ENCODE measurements around the gene GREB1L.

The GREB1L gene

DNA sequence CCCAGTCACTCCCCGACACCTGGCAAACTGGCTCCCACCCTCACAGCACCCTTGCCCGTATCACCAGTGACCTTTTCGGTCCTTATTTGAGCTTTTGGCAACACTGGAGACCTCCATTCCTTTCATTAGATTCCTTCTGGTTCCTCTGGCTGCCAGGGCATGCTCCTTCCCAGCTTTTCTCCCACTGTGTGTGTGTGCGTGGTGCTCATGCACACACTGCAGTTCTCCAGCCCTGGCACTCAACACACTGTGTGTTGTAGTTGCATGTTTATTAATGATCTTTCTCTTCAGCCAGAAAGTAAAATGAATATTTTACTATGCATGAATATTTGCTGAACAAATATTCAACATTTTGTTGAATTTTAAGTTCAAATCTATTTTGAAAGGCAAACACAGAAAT, 219.4 kb downstream of the GREB1L start:
- Histone ChIP-seq H3K27me3 (ENCODE audit: insufficient read depth, low read depth, severe bottlenecking) (no peaks in the 10 kb centered on the region), H3K27ac (no peak overlapping the region), H3K36me3 (no peaks in the 10 kb centered on the region), H3K9me3 (ENCODE audit: severe bottlenecking) (no peaks in the 10 kb centered on the region), H3K4me3 (ENCODE audit: low read depth, low read length) (no peak overlapping the region)
- TF ChIP-seq, protein P1, sequence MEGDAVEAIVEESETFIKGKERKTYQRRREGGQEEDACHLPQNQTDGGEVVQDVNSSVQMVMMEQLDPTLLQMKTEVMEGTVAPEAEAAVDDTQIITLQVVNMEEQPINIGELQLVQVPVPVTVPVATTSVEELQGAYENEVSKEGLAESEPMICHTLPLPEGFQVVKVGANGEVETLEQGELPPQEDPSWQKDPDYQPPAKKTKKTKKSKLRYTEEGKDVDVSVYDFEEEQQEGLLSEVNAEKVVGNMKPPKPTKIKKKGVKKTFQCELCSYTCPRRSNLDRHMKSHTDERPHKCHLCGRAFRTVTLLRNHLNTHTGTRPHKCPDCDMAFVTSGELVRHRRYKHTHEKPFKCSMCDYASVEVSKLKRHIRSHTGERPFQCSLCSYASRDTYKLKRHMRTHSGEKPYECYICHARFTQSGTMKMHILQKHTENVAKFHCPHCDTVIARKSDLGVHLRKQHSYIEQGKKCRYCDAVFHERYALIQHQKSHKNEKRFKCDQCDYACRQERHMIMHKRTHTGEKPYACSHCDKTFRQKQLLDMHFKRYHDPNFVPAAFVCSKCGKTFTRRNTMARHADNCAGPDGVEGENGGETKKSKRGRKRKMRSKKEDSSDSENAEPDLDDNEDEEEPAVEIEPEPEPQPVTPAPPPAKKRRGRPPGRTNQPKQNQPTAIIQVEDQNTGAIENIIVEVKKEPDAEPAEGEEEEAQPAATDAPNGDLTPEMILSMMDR (IDR thresholded peaks at IDR 0.05; ENCODE audit: low read depth, low read length) = no peak
- DNase-seq = no peak

DNA sequence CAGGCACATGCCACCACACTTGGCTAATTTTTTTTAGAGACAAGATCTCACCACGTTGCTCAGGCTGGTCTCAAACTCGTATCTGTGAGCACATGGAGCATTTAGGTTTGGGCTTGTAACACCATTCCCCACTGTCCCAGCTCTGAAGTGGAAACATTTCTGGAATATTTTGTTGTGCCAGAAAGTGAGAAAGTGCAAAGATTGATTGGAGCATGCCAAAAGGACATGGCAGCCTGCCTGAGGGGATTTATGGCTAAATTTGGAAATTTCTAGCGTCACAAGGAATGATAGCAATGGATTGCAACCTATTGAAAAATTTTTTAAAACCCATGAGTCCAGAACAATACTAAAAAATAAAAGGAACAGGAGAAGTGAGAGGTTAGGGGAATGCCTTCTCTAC, 221.7 kb downstream of the GREB1L start:
- no peaks in the 10 kb centered on the region for H3K9me3 ChIP-seq (ENCODE audit: severe bottlenecking)
- no peaks in the 10 kb centered on the region for H3K36me3 ChIP-seq
- DNase-seq = no peak
- no peak overlapping the region for H3K4me3 ChIP-seq (ENCODE audit: low read depth, low read length)
- H3K27ac ChIP-seq = no peak overlapping the region
- H3K27me3 ChIP-seq (ENCODE audit: insufficient read depth, low read depth, severe bottlenecking) = no peaks in the 10 kb centered on the region
- TF ChIP-seq, protein P1 (IDR thresholded peaks at IDR 0.05; ENCODE audit: low read depth, low read length) = no peak

DNA sequence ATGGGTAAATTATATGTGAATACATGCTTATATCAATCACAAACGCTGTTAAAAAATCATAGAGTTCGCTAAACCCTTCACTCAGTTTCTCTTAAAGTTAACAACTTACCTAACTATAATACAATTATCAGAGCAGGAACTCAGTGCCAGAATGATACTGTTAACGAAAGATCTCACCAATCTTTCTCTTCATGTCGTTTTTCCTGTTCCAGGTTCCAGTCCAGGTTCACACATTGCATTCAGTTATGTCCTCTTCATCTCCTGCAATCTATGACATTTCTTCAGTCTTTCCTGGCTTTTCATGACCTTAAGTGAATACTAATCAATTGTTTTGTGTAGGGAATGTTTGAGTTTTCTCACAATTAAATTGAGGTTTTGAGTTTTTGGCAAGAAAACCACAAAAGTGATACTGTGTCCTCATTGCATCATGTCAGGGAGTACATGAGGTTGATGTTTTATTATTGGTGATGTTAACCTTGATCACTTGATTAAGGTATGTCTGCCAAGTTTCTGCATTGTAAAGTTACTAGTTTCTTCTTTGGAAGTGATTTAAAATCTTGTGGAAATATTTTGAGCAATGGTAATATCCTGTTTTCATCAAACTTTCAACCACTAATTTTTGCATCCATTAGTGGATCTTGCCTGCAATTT, 226.6 kb downstream of the GREB1L start:
- DNase-seq = no peak
- no peak overlapping the region for H3K27ac ChIP-seq
- no peaks in the 10 kb centered on the region for H3K27me3 ChIP-seq (ENCODE audit: insufficient read depth, low read depth, severe bottlenecking)
- no peaks in the 10 kb centered on the region for H3K36me3 ChIP-seq
- no peak overlapping the region for H3K4me3 ChIP-seq (ENCODE audit: low read depth, low read length)
- H3K9me3 ChIP-seq (ENCODE audit: severe bottlenecking) = no peaks in the 10 kb centered on the region
- TF ChIP-seq, protein P1 (IDR thresholded peaks at IDR 0.05; ENCODE audit: low read depth, low read length) = no peak

DNA sequence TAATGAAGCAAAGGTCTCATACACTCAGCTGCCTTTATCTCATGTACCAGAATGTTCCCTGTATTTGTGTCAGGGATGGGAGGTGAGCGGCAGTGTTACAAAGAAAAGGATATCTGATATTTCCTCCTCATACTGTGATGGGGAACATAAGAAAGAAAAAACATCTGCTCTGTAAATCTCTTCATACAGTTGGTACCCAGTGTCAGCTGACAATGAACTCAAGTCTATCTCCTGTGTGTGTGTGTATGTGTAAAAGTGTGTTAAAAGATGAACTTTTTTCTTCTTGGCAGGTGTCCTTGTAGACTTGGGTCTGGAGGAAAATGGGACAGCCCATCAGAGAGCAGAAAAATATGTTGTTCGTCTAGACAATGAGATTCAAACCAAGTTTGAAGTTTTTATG, 230.7 kb downstream of the GREB1L start:
- no peaks in the 10 kb centered on the region for H3K9me3 ChIP-seq (ENCODE audit: severe bottlenecking)

DNA sequence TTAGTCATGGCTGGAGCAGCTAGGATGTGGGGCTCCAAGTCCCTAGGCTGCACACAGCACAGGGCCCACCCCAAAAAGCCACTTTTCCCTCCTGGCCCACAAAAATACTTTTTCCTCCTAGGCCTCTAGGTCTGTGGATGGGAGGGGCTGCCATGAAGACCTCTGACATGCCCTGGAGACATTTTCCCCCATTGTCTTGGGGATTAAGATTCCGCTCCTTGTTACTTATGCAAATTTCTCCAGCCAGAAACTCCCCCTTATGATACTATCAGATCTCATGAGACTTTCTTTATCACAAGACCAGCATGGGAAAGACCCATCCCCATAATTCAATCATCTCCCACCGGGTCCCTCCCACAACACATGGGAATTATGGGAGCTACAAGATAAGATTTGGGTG, 232.6 kb downstream of the GREB1L start:
- no peaks in the 10 kb centered on the region for H3K9me3 ChIP-seq (ENCODE audit: severe bottlenecking)
- no peak overlapping the region for H3K4me3 ChIP-seq (ENCODE audit: low read depth, low read length)
- H3K36me3 ChIP-seq = no peaks in the 10 kb centered on the region

More for the DNA sequence above, 230.7 kb downstream of the GREB1L start:
- H3K36me3 ChIP-seq = no peaks in the 10 kb centered on the region
- no peak overlapping the region for H3K27ac ChIP-seq
- H3K4me3 ChIP-seq (ENCODE audit: low read depth, low read length) = no peak overlapping the region
- no peak for DNase-seq
- no peaks in the 10 kb centered on the region for H3K27me3 ChIP-seq (ENCODE audit: insufficient read depth, low read depth, severe bottlenecking)
- TF ChIP-seq, protein P1 (IDR thresholded peaks at IDR 0.05; ENCODE audit: low read depth, low read length) = no peak

More for the DNA sequence above, 232.6 kb downstream of the GREB1L start:
- DNase-seq = no peak
- TF ChIP-seq, protein P1 (IDR thresholded peaks at IDR 0.05; ENCODE audit: low read depth, low read length) = no peak
- Histone ChIP-seq H3K27me3 (ENCODE audit: insufficient read depth, low read depth, severe bottlenecking) (no peaks in the 10 kb centered on the region), H3K27ac (no peak overlapping the region)
